Sciatic nerve (tissue), 2 donors: ENCODE data around the gene ATXN7L1. TPM values are rescaled to one million over a fixed set of nuclear protein-coding genes. Genes with fewer than 3 reads are reported as not detected.
A peak's percentile ranks its signal among the peaks of the same experiment; 100 is the strongest.

ENCODE experiments used
- ATAC-seq: fragments of 200-7000 bp; cut with Tn5 transposase; one replicate; pipeline ENCODE4 v1.9.1; 2020; ENCODE audit warnings: mild to moderate bottlenecking, moderate library complexity
- DNase-seq: peaks from one replicate; pipeline ENCODE4 v3.0.0-alpha.2; 2020; ENCODE audit warnings: low spot score
- intact Hi-C: fragments of 100-400 bp; cut with DNase I; formaldehyde crosslinking; loops from one replicate; pipeline ENCODE4 v1.14.2; 2022
- total RNA-seq: library from RNA; stranded (reverse); fragmentation: NEBNext Ultra II Directional; extraction: Animal tissue kit (Norgen Biotek cat#: 25700); gene quantifications from one replicate; pipeline ENCODE4 v1.2.1, GENCODE V29; 2021
- donor health status: DM: no; HTN: no; CAD: no.
- donor health status: DM: no; HTN: no; CAD: no.

Gene ATXN7L1
- total RNA-seq, 1 donor from 2014 or later = 22.3 TPM

DNA sequence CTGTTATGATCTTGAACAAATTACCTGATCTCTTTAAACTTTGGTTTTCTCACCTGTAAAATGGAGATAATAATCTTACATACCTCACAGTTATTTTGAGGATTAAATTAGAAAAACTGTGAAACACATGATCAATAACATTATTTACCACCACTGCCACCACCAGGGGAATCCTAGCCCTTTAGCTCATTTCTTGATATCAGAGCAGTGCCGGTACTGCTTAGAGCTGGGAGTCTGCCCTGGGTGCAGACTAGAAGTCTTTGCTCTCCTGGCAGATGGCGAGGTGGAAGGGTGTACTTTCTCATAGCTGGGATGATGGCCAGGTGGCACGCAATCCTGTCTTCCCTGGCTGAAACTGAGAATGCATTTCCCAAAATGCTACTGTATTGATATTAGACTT is 282.4 kb downstream of the ATXN7L1 start:
- no peak for ATAC-seq
- intact Hi-C loops = no loop called here
- no peak for DNase-seq

DNA sequence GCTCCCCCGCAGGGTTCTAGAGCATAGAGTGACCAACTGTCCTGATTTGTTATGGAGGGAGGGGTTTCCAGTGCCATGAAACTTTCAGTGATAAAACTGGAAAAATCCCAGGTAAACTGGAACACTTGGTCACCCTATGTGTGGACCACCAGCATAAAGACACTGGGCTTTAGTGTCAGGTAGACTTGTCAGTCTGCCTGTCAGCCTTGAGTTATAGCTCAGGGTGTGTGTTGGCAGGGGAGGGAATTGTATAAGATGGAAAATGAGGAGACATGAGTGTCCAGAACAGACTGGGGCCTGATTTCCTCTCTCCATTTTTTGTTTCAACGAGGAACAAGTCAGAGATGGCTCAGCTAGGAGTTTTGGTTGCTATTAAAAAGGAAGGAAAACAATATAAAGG is 284.9 kb downstream of the ATXN7L1 start:
- DNase-seq (no peak), ATAC-seq (no peak)
- intact Hi-C loops = no loop called here

DNA sequence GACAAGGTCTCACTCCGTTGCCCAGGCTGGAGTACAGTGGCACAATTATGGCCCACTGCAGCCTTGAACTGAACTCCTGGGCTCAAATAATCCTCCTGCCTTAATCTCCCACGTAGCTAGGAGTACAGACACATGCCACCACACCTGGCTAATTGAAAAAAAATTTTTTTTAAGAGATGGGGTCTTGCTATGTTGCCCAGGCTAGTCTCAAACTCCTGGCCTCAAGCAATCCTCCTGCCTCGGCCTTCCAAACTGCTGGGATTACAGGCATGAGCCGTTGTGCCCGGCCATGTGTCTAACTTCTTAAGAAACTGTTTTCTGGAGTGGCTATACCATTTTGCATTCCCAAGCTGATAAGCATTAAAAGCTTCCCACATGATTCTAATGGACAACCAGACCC is 285.6 kb downstream of the ATXN7L1 start:
- DNase-seq (no peak), ATAC-seq (no peak)
- intact Hi-C loops = no loop called here

DNA sequence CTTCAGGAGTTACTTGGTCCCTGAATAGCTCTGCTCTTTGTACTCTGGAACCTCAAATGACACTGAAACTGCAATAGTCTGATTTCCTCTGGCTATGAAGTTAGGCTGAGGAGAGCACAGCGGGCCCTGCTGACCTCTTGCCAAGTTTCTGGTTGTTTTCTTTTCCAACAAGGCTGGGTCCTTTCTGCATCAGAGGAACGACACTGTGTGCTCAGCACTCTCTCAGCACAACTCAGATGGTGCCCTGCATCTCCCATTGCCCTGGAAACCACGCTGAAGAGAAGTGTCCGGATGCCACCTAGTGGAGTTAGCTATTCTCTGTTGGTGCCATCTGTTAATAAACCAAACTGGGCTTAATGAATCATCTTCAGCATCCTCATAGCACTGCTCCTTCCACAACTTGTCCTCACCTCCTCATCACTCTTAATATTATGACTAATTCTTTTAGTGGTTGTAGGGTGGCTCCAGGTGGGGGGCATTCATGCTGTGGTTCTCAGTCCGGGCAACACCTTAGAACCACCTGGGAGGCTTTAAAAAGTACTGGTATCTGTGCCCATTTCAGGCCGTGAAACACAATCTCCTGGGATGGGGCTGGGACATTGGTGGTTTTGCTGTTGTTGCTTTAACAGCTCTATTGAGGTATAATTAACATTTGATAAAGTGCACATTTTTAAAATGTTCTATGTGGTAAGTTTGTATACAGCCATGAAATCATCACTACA is 286.9 kb downstream of the ATXN7L1 start:
- no peak for DNase-seq
- intact Hi-C loops = no loop called here
- ATAC-seq = peak; percentile 91

DNA sequence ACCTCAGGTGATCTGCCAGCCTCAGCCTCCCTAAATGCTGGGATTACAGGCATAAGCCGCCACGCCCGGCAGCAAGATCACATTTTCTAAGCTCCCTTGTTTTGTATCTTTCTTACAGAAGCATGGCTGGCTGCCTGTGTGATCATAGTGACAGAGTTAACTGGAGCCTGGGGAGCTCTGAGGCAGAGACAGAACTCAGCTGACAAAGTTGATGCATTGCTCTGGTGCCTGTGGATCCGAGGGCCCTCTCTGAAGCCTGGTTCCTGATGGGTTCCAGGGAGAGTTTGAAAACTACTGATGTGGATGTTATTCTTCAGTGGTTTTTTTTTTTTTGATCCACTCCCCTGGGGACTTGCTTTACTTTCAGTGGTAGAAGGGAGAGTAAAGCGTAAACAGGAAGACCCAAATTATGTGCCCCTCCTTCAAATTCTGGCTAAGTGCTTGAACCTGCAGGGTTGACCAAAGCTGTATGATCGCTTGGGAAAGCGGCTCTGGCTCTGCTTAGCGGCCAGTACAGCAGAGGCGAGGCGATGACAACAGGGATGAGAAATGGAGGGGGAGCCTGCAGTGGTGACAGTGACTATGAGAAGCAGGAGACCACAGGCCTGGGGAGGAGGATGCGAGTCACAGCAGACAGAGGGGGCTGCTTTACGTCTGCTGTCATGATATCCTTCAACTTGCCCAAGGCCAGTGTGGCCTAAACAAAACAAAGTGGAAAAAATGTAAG is 288.3 kb downstream of the ATXN7L1 start:
- intact Hi-C loops = no loop called here
- ATAC-seq = no peak

DNA sequence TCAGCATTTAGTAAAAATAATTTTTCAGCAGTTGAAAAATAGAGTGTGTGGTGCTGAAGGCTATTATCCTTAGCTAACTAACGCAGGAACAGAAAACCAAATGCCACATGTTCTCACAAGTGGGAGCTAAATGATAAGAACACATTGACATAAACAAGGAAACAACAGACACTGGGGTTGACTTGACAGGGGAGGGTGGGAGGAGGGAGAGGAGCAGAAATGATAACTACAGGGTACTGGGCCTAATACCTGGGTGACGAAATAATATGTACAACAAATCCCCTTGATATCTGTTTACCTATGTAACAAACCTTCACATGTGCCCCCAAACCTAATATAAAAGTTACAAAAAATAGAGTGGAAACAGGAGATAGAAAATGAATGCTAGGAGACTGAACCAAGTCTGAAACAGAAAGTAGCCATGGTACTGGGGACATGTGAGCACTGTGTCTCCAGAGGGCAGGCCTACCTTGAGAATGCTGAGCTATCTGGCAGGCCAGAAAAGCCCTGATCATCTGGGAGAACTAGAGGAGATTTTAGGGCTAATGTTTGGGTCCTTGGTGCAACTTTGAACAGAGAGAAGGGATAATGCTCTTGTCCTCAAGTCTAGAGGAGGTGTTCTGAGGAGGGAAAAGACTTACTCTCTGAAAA is 290.4 kb downstream of the ATXN7L1 start:
- no peak for DNase-seq
- intact Hi-C loops = no loop called here
- ATAC-seq = no peak

More for the DNA sequence above, 288.3 kb downstream of the ATXN7L1 start:
- DNase-seq = no peak

DNA sequence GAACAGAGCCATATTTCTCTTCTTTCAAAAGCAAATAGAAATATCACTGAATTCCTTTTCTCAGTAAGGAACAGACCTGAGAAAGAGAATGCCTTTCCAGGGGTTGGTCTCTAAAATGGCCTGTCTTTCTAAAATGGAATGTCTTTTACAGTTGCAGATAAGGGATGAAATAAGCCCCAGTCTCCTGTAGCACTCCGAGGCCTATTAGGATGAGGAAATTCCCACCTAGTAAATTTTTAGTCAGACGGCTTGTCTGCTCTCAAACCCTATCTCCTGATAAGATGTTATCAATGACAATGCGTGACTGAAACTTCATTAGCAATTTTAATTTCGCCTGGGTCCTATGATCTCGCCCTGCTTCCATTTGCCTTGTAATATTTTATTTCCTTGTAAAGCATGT is 292.2 kb downstream of the ATXN7L1 start:
- no peak for DNase-seq
- intact Hi-C loops = no loop called here
- no peak for ATAC-seq

DNA sequence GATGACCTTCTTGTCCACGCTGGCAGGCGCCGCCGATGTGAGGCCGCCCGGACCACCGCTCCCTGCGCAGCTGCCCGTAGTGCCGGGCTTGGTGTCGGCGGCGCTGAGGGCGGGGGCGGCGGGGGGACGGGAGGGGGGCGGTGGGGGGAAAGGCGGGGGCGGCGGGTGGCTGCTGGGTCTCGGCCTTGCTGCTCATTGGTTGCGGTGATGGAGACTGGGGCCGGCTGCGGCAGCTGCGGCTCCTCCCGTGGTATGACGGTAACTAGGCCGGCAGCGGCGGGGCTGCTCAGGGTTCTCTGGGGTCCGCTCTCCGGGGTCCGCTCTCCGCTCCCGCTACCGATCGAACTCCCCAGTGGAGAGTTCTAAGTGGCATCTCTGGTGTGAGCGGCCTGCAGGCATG is 293.3 kb downstream of the ATXN7L1 start:
- intact Hi-C loops = no loop called here

DNA sequence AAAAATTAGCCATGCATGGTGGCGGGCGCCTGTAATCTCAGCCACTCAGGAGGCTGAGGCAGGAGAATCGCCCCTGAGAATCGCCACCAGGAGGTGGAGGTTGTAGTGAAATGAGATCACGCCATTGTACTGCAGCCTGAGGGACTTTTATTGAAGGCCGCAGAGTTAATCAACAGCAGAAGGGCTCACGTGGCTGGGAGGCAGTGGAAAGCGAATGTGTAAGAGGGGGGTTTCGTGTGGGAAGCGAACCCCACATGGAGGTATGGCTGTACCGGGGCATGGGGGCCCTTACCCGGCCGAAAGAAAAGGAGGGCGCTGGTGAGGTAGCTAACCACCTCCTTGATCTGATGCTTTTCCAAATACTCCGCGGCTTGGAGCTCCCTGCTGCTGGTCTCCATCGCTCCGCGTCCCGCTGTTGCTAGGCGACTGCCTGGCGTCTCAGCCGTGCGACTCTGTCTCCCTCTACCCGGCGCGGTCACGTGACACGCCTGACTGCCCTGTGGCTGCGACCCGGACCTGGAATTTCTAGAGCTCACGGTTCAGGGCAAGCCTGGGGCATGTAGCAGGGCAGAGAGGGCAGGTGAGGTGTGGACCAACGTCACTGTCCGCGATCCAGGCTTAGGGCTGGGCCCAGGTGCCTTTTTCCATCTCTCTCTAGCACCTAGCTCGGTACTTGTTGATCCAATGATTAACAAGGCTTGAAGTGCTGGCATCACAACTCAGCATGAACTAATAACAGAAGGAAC is 295.2 kb downstream of the ATXN7L1 start, which contains the start of gene EFCAB10:
Gene EFCAB10, minus strand, starts transcription at position 428 of the 746 bp plus-strand sequence. Its CDS starts 30 bp downstream, at position 398.
- peak; percentile 64 for DNase-seq
- peak; percentile 38 for ATAC-seq
- intact Hi-C loops = no loop called here

More for the DNA sequence above, 293.3 kb downstream of the ATXN7L1 start:
- no peak for ATAC-seq
- no peak for DNase-seq

DNA sequence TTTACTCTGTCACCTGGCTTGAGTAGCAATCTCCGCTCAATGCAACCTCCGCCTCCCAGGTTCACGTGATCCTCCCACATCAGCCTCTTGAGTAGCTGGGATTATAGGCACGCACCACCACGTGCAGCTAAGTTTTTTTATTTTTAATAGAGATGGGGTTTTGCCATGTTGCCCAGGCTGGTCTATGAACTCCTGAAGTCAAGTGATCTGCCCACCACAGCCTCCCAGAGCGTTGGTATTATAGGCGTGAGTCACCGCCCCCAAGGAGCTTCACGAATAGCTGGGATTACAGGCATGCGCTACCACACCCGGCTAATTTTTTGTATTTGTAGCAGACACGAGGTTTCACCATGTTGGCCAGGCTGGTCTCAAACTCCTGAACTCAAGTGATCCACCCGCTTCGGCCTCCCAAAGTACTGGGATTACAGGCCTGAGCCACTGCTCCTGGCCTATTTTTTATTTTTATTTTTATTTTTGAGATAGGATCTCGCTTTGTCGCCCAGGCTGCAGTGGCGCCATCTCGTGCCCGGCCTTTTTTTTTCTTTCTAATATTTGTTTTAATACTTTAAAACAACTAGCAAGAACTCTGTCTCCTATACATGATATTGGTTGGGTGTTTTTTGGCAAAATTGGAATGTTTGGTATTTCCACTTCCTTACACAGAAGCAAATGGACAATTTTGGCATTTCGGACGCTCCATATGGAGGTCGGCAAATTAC is 296.2 kb downstream of the ATXN7L1 start:
- ATAC-seq = no peak
- no peak for DNase-seq
- intact Hi-C loops = no loop called here

DNA sequence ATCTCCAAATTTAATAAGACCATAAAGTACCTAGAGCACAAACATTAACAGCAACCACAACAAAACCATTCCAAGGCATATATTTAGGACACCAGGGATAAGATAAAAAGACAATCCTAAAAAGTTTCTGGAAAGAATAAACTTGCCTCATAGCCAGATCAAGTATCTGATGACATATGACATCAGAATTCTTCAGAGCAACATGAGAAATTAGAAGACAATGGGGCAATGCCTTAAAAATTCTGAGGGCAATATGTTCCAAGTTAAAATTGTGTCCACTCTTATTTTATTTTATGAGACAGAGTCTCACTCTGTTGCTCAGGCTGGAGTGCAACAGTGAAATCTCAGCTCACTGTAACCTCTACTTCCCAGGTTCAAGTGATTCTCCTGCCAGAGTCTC is 297.9 kb downstream of the ATXN7L1 start:
- intact Hi-C loops = no loop called here
- DNase-seq = no peak
- ATAC-seq = no peak

DNA sequence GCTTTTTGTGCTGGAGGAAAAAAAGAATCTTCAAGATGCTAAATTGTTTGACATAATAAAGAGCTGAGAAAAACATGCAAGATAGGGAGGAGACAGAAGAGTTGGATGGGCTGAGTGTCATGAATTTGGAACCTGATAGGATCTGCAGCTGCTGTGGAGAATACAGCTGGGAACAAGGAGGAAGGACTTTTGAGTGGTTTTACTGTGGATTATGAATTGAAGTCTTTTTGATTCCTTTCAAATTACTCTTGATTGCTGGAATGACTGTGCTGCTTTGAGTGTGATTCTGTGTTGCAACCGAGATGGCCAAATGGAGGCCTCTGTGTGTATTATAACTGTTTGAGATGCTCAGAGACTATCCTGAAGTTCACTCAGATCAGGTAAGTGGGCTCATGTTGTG is 299.1 kb downstream of the ATXN7L1 start:
- ATAC-seq = no peak
- DNase-seq = no peak
- intact Hi-C loops = no loop called here

DNA sequence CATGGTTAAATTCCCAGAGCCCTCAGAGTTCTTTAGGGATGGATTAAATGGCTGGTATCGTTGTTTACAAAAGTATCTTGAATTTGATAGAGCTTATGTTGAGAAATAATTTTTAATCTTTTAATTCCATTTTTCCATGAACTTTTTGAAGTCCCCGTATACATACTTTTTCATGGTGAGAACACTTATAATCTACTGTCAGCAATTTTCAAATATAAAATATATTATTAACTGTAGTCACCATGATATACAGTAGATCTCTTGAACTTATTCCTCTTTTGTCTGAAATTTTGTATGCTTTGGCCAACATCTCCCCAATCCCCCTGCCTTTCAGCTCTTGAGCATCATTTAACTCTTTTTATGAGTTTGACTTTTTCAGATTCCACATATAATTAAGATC is 304.5 kb downstream of the ATXN7L1 start:
- ATAC-seq (no peak), DNase-seq (no peak)
- intact Hi-C loops = no loop called here

DNA sequence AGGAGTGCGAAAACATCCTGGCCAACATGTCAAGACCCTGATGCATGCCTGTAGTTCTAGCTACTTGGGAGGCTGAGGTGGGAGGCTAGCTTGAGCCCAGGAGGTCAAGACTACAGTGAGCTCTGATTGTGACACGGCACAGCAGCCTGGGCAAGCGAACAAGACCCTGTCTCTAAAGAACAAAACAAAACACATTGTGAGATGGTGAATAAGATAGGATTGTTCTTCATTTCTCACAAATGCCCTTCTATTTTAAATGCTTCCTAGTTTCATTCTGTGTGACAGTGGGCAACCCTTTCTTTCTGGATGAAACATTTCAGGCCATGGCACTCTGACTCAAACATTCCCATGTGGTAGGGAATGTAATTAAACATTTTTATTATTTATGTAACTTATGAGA is 308.6 kb downstream of the ATXN7L1 start:
- DNase-seq = no peak
- ATAC-seq = no peak
- intact Hi-C loops = no loop called here

DNA sequence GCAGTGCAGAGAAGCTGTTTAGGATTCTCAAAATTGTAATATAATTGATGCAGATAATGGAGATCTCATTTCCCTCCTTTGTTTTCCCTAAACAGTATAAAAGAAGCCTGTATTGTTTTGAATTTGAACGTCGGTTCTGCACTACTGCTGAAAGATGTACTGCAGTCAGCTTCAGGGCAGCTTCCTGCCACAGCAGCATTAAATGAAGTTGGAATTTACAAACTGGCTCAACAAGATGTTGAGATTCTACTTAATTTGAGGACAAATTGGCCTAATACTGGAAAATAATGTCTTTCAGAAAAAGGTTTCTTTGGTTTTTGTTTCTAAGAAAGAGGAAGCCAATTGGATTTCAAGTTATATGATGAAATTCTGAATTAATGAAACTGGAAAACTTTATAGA is 309.4 kb downstream of the ATXN7L1 start:
- no peak for DNase-seq
- intact Hi-C loops = no loop called here
- no peak for ATAC-seq

DNA sequence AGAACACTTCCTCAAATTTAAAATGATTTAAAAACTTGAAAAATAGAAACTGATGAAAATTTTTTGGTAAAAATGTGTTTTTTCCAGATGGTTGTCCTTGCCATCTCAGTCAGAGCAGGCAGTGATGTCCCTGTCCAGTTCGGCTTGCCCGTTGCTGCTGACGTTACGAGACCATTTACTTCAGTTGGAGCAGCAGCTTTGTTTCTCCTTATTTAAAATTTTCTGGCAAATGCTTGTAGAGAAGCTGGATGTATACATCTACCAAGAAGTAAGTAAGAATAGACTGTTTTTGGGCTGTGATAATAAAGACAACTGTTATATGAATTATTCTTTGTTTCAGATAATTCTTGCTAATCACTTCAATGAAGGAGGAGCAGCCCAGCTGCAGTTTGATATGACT is 311.2 kb downstream of the ATXN7L1 start:
- ATAC-seq (no peak), DNase-seq (no peak)
- intact Hi-C loops = no loop called here

DNA sequence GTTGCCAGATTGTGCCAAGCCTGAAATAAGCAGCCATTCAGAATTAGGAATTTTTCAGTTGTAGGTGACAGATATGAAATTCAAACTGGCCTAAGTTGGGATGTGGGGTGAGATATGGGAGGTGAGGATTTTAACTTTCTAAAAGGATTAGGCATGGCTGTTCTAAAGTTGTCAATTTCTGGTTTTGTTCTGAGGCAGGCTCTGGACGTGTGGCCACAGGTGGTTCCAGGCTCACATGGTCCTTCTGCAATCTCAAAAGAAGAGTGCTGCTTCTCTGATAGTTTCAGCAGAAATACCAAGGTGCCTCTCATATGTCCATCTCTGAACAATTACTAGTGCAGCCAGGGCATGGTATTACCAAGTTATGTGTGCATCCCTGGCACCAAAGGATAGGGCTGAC is 316.5 kb downstream of the ATXN7L1 start:
- no peak for ATAC-seq
- intact Hi-C loops = no loop called here
- DNase-seq = no peak
